Astrocyte of the spinal cord (primary cell): ENCODE data around the gene PREX1.

Source experiments
- DNase-seq: peaks from one replicate; pipeline ENCODE4 v3.0.0; 2011; ENCODE audit warnings: low read depth, low spot score
- H3K4me3 ChIP-seq: 2 replicates; pipeline ENCODE4 v1.5.1; 2011; ENCODE audit warnings: low read depth, mild to moderate bottlenecking, low read length, moderate library complexity
- CTCF ChIP-seq: IDR thresholded peaks from 2 replicates; pipeline ENCODE4 v1.5.1; 2012; ENCODE audit warnings: low read depth, mild to moderate bottlenecking, low read length, inconsistent platforms
- in situ Hi-C: cut with HindIII; loops from 2 replicates; pipeline ENCODE4 v1.10.0; 2017; ENCODE audit warnings: low sequenced_read_pairs

PREX1 gene

GRCh38 chr20:48695738-48696137 lies 132.1 kb downstream of the PREX1 start:
- DNase-seq: no peak
- H3K4me3 ChIP-seq: no peak overlapping the region
- TF ChIP-seq CTCF: no peak
- in situ Hi-C loops: no loop called here

DNA sequence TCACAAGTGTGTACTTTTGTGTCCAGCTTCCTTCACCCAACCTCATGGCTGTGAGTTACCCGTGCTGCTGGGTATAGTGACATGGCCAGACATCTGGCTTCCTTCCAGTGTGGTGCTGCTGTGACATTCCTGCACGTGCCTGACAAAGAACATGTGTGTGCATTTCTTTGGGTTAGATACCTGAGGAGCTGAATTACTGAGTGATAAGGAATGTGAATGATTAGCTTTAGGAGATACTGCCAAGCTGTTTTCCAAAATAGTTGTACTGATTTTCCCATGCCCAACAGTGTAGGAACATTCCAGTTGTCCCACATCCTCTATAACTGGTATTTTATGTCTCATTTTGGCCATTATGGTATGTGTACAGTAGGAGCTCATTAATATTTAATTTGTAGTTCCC lies 132.5 kb downstream of the PREX1 start:
- in situ Hi-C loops: no loop called here
- no peak for TF ChIP-seq CTCF
- no peak overlapping the region for H3K4me3 ChIP-seq
- no peak for DNase-seq

DNA sequence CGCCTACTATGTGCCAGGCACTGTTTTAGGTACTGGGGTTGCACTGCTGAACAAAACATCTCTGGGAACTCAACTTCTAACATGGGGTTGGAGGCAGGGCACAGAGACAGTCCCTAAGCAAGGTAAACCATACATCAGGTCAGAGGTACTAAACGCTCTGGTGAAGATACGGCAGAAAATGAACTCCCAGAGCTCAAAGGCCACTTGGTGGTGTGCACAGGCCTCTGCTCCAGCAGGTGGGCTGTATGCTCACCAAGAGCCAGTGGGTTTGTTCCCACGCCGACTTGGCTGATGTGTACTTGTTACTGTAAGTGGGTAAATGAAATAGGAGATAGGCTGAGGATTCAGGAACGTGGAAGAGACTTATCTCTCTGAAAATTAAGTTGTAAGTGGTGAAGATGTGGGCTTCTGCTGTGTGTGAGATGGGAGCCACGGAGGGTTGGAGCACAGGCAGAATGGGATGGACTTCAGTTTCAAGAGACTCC lies 133.4 kb downstream of the PREX1 start:
- TF ChIP-seq CTCF: no peak

GRCh38 chr20:48691523-48691922 lies 136.3 kb downstream of the PREX1 start:
- DNase-seq: no peak
- no peak overlapping the region for H3K4me3 ChIP-seq
- TF ChIP-seq CTCF: no peak
- in situ Hi-C loops: no loop called here

More for the DNA sequence above, 133.4 kb downstream of the PREX1 start:
- in situ Hi-C loops: no loop called here
- H3K4me3 ChIP-seq: no peak overlapping the region
- no peak for DNase-seq

- no peak overlapping the region for H3K4me3 ChIP-seq
- DNase-seq: no peak
- in situ Hi-C loops: no loop called here
- no peak for TF ChIP-seq CTCF
Measured at GRCh38 chr20:48690888-48691287, 136.9 kb downstream of the PREX1 start.

DNA sequence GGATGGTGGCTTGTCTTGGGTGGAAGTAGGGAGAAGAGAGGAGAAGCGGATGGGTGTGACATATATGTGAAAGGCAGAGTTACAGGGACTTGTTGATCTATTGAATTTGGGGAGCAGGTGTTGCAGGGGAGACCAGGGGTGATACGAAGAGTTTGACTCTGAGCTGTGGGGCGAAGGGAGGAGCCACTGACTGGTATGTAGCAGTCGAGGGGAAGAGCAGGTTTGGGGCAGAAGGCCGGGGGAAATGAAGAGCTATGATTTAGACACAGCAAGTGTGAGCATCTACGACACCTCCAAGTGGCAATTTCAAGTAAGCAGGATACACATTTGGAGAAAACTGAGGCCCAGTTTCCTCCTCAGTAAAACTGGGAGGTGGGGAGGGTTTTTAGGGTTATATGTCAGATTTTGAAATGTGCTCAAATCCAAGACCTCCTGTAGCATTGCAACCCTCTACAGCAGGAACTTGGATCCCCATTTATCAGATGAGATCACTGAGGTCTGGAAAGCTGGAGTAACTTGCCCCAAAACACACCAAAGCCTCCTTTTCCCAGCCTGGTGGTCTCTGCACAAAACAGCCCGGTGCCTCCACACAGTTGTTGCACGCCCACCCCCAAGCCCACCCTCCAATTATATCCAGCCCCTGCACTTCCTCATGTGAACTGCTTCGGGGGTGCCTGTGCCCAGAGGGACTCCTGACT lies 137.8 kb downstream of the PREX1 start:
- TF ChIP-seq CTCF: no peak
- DNase-seq: no peak
- in situ Hi-C loops: no loop called here
- H3K4me3 ChIP-seq: no peak overlapping the region
